ENCODE results near the gene WDR19. TPM values are rescaled to one million over a fixed set of nuclear protein-coding genes. Genes with fewer than 3 reads are reported as not detected.

The WDR19 gene
- total and polyA plus RNA-seq, 2 of the 4 experiments (the other 2 are of a cell fraction) = 16.0 to 22.6 TPM

- H4K8ac ChIP-seq (ENCODE audit: low read depth in 2 of 2, low read length in 2 of 2) = no peak overlapping the region
- H3K27ac ChIP-seq (ENCODE audit: insufficient read depth, low read length) = no peak overlapping the region
- intact Hi-C loops (cut with micrococcal nuclease) = no loop called here
- no peak overlapping the region for H3K9ac ChIP-seq (ENCODE audit: low read depth, low read length)
- H2BK120ac ChIP-seq (ENCODE audit: low read depth, low read length) = no peak overlapping the region
- H4K20me1 ChIP-seq (ENCODE audit: insufficient read depth, low read length) = no peaks in the 10 kb centered on the region
- no peak overlapping the region for H3K23ac ChIP-seq (ENCODE audit: low read depth, low read length)
- no peak overlapping the region for H2BK20ac ChIP-seq (ENCODE audit: low read depth, low read length)
- H3K27me3 ChIP-seq (ENCODE audit: control insufficient read depth, insufficient read depth, low read length) = no peaks in the 10 kb centered on the region
- no peak overlapping the region for H2AFZ ChIP-seq (replicated peaks; ENCODE audit: low read length, poor library complexity)
- H3K36me3 ChIP-seq (ENCODE audit: control insufficient read depth, insufficient read depth, low read length) = peaks cover 3% of the 10 kb centered on the region; the same call in 1 of the 2 replicates
- H4K5ac ChIP-seq (ENCODE audit: low read depth, low read length) = no peak overlapping the region
- in situ Hi-C loops (cut with MboI; ENCODE audit: low sequenced_read_pairs) = no loop called here
- H2BK5ac ChIP-seq (ENCODE audit: low read depth, low read length, poor library complexity, severe bottlenecking) = no peak overlapping the region
- ChIA-PET POLR2A (ENCODE audit: unreplicated experiment) (no interaction called here), CTCF (no interaction called here)
- H3K18ac ChIP-seq (ENCODE audit: low read depth, low read length) = no peak overlapping the region
- no peak overlapping the region for H3K4me2 ChIP-seq (ENCODE audit: low read depth, low read length)
- no peaks in the 10 kb centered on the region for H3K79me1 ChIP-seq (ENCODE audit: low read depth in 1 of 2, low read length in 2 of 2)
- BruUV-seq (replicated peaks) = no TSS peak
- TF ChIP-seq POLR2A (IDR thresholded peaks at IDR 0.05; ENCODE audit: low read depth, low read length) (no peak), SMC3 (IDR thresholded peaks at IDR 0.05; ENCODE audit: low read depth, low read length) (no peak), RCOR1 (IDR thresholded peaks at IDR 0.05; ENCODE audit: insufficient replicate concordance, low read length) (no peak), MXI1 (IDR thresholded peaks at IDR 0.05; ENCODE audit: borderline replicate concordance, low read depth, low read length) (no peak), FOS (IDR thresholded peaks at IDR 0.05; ENCODE audit: low read depth, low read length) (no peak), NFE2L2 (IDR thresholded peaks at IDR 0.05; ENCODE audit: low read depth, low read length) (no peak), BHLHE40 (IDR thresholded peaks at IDR 0.05; ENCODE audit: low read depth, low read length) (no peak), RAD21 (IDR thresholded peaks at IDR 0.05; ENCODE audit: low read length) (no peak), MAZ (IDR thresholded peaks at IDR 0.05; ENCODE audit: borderline replicate concordance, low read depth, low read length) (no peak), RFX5 (IDR thresholded peaks at IDR 0.05; ENCODE audit: low read depth, low read length) (no peak), CEBPB (IDR thresholded peaks at IDR 0.05; ENCODE audit: low read depth, low read length) (no peak), CHD1 (IDR thresholded peaks at IDR 0.05; ENCODE audit: low read depth, low read length) (no peak), MAFK (IDR thresholded peaks at IDR 0.05; ENCODE audit: low read depth, low read length) (no peak), ELK1 (IDR thresholded peaks at IDR 0.05; ENCODE audit: borderline replicate concordance, low read depth, low read length) (no peak)
- TF ChIP-seq, protein P1, sequence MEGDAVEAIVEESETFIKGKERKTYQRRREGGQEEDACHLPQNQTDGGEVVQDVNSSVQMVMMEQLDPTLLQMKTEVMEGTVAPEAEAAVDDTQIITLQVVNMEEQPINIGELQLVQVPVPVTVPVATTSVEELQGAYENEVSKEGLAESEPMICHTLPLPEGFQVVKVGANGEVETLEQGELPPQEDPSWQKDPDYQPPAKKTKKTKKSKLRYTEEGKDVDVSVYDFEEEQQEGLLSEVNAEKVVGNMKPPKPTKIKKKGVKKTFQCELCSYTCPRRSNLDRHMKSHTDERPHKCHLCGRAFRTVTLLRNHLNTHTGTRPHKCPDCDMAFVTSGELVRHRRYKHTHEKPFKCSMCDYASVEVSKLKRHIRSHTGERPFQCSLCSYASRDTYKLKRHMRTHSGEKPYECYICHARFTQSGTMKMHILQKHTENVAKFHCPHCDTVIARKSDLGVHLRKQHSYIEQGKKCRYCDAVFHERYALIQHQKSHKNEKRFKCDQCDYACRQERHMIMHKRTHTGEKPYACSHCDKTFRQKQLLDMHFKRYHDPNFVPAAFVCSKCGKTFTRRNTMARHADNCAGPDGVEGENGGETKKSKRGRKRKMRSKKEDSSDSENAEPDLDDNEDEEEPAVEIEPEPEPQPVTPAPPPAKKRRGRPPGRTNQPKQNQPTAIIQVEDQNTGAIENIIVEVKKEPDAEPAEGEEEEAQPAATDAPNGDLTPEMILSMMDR (conservative IDR thresholded peaks at IDR 0.05; ENCODE audit: low read depth, low read length) = no peak
- no CpG with 5 or more reads among the region's 2 CpGs for WGBS, 2 experiments (ENCODE audit: extremely low coverage in 2 of 2, insufficient read length in 1 of 2)
- ATAC-seq (ENCODE audit: low read depth) = no peak
- DNase-seq = no peak
- no peak overlapping the region for H3K56ac ChIP-seq (ENCODE audit: extremely low read depth, insufficient read depth, low read length)
- dilution Hi-C loops (cut with HindIII; ENCODE audit: low sequenced_read_pairs, unreplicated experiment) = no loop called here
- no peak overlapping the region for H3K4ac ChIP-seq (ENCODE audit: low read depth, low read length)
- no peaks in the 10 kb centered on the region for H3K9me3 ChIP-seq (ENCODE audit: control insufficient read depth, insufficient read depth, low read length)
- H3K4me3 ChIP-seq (ENCODE audit: insufficient read depth, low read depth, low read length) = no peak overlapping the region
- H2AK9ac ChIP-seq (replicated peaks; ENCODE audit: low read depth, low read length, poor library complexity) = no peak overlapping the region
- H3K14ac ChIP-seq (replicated peaks; ENCODE audit: low read depth, low read length) = no peak overlapping the region
- H2BK15ac ChIP-seq (ENCODE audit: low read depth, low read length) = no peak overlapping the region
- H3K9me1 ChIP-seq (ENCODE audit: insufficient read depth, low read length) = no peaks in the 10 kb centered on the region; the same call in 1 of the 2 replicates
- no peak overlapping the region for H4K91ac ChIP-seq (ENCODE audit: insufficient read depth, low read depth, low read length)
- H2AK5ac ChIP-seq (ENCODE audit: low read depth, low read length) = no peak overlapping the region
- no peaks in the 10 kb centered on the region for H3K4me1 ChIP-seq (ENCODE audit: control insufficient read depth, insufficient read depth, low read length)
Observed at GRCh38 chr4:39235021-39235420, 52.7 kb downstream of the WDR19 start.

All from IMR-90 (cell line).